LoVo (cell line): ENCODE results near the gene EIF3A.

Experiments used
- DNase-seq: peaks from one replicate; pipeline ENCODE4 v3.0.0-alpha.2; 2016; ENCODE audit warnings: low spot score

The EIF3A gene

DNA sequence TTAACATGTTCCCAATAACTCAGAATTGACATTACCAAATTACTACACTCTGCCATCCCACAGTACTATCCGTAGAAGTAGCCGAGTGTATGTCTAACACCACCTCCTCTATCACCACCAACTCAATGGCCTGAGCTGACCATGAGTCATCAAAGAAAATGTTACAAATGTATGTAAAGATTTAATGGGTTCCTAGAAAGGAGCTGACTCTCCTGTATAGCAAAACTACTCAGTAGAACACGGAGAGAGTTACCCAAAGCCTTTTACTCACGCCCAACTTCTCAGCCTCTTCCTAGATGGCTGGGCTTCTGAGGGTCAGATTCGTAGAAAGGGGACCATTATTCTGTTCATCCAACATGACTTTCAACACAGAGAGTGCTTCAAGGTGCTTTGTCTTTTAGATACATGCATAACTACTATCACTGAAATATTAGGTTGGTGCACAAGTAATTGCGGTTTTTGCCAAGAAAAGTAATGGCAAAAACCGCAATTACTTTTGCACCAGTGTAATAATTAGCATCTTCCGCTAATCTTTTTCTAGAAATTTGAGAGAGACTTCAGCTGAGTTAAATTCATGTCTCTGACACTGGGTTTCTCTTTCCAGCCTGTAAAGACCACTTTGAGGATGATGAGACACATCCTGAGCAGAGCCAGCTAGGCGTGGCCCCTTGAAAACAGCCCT is 75.1 kb downstream of the EIF3A start:
- no peak for DNase-seq

DNA sequence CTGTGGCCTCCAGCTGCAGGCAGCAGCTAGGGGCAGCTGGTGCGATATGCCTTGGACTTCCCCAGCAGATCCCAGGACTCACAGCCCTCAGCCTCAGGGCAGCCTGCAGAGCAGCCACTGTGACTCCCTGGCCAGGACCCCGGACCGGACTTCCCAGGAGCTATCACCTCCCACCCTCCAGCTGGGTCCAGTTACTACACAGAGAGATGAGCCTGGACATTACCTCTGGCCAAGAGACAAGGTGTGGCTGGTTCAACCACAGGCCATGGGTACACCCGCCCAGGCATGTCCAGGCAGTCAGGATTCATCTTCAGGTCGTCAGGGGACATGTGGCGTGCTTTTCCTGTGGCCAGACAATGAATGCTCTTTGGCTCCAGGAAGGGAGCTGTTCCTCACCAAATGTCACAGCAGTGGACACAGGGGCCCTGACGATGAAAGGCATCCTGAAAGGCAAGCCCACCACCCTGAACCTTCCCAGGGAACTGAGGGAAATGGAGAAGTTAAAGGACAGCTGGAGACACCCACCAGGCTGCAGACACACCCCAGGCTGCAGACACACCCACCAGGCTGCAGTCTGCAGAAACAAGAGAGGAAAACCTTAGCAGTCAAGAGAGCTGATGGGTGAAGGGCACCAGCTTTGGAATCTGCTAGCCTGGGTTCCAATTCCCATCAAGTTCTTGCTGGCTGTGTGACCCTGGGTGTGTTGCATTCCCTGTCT is 76.9 kb downstream of the EIF3A start:
- DNase-seq, result no peak

- no peak for DNase-seq
Measured at GRCh38 chr10:119001717-119002500, 78.7 kb downstream of the EIF3A start.

DNA sequence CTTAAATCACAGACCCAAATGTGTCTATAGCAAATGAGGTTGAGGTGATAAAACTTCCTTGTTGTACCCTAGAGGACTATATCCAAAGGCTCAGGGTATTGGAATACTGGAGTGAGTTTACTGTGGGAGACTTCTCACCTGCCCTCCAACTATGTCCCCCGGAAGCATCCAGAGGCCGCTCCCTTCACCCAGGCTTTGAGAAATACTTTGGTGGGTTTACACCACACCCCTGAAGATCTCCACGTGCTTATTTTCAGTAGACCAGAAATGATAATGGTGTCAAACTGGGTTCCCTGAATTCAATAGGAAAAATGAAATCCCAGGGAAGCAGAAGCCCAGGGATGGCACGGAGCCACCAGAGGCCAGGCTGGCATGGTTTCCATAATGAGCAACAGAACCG is 82.4 kb downstream of the EIF3A start:
- DNase-seq, result no peak

GRCh38 chr10:118997379-118997778 is 83.2 kb downstream of the EIF3A start:
- no peak for DNase-seq

DNA sequence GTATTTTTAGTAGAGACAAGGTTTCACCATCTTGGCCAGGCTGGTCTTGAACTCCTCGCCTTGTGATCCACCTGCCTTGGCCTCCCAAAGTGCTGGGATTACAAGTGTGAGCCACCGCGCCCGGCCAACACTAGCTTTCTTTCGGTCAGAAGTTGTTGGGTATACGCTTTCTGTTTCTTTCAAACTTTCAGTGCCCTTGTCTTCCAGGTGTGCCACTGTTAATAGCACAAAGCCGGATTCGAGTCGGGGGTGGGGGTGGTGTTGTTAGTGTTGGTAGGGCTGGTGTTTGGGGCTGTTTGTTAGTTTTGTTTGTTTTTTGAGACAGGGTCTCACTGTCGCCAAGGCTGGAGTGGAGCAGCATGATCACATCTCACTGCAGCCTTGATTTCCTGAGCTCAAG is 84.9 kb downstream of the EIF3A start:
- no peak for DNase-seq

DNA sequence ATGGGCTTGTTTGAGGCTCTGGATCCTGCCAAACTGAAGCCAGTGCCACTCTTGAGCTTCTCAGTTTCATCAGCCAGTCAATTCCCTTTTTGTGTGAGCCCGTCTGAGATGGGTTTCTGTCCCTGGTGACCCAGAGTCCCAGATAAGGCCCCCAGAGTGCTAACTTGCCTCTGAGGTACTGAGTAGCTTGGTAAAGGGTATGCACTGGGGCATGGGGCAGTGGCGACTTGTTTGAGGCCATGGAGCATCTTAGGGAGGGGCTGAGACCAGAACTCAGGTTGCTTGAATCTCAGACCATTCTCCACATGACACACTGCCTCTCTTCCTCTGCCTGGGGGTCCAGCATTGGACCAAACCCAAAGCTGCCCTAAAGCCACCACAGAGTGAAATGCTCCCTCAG is 86.3 kb downstream of the EIF3A start:
- DNase-seq, result no peak

DNA sequence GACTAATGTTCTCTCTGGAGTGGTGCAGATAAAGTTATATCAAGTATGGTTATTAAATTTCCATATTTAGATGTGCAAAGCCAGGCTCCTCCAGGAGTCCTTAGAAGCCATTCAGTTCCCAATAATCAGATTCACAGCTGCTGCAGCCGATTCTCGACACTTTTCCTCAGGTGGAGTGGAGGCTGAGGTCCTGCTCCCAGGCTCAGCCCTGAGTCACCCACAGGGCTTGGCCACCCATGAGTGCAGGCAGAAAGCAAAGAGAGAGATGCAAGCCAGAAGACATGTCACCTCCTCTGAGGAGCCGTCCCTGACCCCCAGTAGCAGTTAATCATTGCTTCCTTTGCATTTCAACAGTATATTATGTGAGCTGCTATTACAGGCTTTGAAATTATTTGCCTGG is 87.4 kb downstream of the EIF3A start:
- no peak for DNase-seq

DNA sequence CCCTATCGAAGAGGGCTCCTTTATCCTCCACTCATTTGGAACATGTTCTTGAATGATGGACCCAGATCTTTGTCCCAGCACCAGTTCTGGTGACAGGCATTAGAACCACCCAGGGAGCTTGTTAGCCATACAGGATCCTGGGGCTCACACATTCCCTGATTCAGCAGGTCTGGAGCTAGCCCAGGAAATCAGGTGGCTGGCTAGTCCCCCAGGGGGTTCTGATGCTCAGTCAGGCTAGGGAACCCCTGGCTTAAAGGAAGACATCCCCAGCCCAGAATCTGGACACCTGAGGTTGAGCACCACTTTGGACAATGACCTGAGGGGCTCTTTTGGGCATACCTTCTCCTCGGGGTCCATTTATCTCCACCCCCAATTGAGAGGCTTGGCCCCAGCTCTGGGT is 88.1 kb downstream of the EIF3A start:
- DNase-seq, result no peak

DNA sequence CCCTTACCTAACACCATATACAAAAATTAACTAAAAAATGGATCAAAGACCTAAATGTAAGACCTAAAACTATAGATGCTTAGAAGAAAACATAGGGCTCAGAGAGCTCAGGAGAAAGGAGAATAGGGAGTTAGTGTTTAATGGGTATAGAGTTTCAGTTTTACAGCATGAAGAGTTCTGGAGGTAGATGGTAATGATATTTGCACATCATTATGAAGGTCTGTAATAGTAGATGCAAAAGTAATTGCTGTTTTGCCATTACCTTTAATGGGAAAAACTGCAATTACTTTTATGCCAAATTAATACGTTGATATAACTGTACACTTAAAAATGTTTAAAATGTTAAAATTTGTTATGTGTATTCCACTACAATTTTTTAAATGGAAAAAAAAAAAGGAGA is 90.3 kb downstream of the EIF3A start:
- no peak for DNase-seq

GRCh38 chr10:118986815-118987790 is 93.5 kb downstream of the EIF3A start:
- no peak for DNase-seq

DNA sequence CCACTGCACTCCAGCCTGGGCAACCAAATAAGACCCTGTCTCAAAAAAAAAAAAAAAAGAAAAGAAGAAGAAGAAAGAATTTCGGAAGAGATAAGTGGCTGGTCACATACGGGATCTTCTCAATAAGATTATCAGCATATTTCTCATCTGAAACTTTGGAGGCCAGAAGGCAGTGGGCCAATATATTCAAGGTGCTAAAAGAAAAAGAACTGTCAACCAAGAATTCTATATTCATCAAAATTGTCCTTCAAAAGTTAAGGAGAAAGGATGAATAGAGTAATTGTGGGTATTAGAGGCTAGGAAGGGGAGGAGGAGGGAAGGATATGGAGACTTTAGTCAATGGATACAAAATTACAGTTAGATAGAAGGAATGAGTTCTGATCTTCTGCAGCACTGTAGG is 95.0 kb downstream of the EIF3A start:
- DNase-seq, result no peak
